ENCODE data around the gene ERICH4. TPM values are rescaled to one million over a fixed set of nuclear protein-coding genes. Genes with fewer than 3 reads are reported as not detected.

ERICH4 gene
- total RNA-seq, 2 donors from 2014 or later, result not detected

DNA sequence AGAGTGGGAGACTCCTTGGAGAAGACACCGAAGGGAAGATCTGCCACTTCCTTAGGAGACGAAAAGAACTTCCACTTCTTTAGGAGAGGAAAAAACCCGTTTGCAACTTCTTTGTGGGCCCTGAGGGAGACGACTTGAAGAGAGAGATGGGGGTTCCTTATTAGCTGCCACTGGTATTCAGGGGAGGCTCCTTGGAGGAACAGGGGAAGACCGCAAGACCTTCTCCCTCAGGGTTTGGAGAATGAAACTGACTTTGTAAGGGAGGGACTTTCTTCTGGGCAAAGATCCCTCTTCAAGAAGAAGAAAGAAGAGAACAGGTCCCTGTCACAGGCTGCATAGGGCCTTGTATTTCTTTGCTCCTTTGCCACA is 44.9 kb upstream of the ERICH4 start:
- H3K36me3 Mint-ChIP-seq (ENCODE audit: low read depth), result peaks cover 4% of the 10 kb centered on the region
- Histone ChIP-seq H3K4me1 (ENCODE audit: control insufficient read depth, insufficient read depth, low read length) (peaks cover 2% of the 10 kb centered on the region), H3K36me3 (ENCODE audit: control insufficient read depth, insufficient read depth, low read length) (no peaks in the 10 kb centered on the region), H3K9ac (ENCODE audit: extremely low read depth, low read length, poor library complexity, severe bottlenecking) (peak overlapping the region; percentile 98), H3K27ac (ENCODE audit: low read depth, low read length) (peak overlapping the region; percentile 99), H3K27me3 (ENCODE audit: control insufficient read depth, insufficient read depth, low read length, poor library complexity, severe bottlenecking) (no peaks in the 10 kb centered on the region), H3K9me3 (ENCODE audit: control insufficient read depth, low read length) (no peaks in the 10 kb centered on the region), H3K4me3 (ENCODE audit: low read length) (peak overlapping the region; percentile 98)
- H3K9me3 Mint-ChIP-seq, result no peaks in the 10 kb centered on the region
- no peak for DNase-seq
- peak overlapping the region; percentile 100 for H3K27ac Mint-ChIP-seq
- H3K27me3 Mint-ChIP-seq (ENCODE audit: insufficient read depth), result no peaks in the 10 kb centered on the region
- TF ChIP-seq, protein P1, sequence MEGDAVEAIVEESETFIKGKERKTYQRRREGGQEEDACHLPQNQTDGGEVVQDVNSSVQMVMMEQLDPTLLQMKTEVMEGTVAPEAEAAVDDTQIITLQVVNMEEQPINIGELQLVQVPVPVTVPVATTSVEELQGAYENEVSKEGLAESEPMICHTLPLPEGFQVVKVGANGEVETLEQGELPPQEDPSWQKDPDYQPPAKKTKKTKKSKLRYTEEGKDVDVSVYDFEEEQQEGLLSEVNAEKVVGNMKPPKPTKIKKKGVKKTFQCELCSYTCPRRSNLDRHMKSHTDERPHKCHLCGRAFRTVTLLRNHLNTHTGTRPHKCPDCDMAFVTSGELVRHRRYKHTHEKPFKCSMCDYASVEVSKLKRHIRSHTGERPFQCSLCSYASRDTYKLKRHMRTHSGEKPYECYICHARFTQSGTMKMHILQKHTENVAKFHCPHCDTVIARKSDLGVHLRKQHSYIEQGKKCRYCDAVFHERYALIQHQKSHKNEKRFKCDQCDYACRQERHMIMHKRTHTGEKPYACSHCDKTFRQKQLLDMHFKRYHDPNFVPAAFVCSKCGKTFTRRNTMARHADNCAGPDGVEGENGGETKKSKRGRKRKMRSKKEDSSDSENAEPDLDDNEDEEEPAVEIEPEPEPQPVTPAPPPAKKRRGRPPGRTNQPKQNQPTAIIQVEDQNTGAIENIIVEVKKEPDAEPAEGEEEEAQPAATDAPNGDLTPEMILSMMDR (conservative IDR thresholded peaks at IDR 0.05), result no peak
- H3K4me3 Mint-ChIP-seq, result peak overlapping the region; percentile 97
- 1 to 5% methylated on average over 5 of the region's 5 CpGs for WGBS, 2 experiments (ENCODE audit: insufficient coverage in 1 of 2, insufficient read length in 1 of 2)
- peaks cover 11% of the 10 kb centered on the region for H3K4me1 Mint-ChIP-seq

DNA sequence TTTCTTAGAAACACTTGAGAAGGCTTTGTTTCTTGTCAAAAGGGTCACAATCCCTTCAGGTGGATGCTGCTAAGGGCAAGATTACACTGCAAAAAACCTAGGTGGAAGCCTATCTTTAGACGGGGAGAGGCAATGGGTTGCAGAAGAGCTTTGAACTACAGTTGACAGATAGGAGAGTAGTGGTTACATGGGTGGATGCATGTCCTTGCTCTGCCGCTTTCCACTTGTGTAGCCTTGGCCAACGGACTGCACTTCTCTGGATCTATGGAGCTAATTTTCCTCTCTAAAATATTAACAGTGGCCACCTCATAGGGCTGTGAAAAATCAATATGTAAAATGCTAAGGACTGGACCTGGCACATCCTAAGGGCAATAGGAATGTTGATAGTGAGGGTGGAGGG is 44.4 kb upstream of the ERICH4 start:
- Histone ChIP-seq H3K9ac (ENCODE audit: extremely low read depth, low read length, poor library complexity, severe bottlenecking) (peak overlapping the region; percentile 98), H3K4me1 (ENCODE audit: control insufficient read depth, insufficient read depth, low read length) (peaks cover 2% of the 10 kb centered on the region), H3K27ac (ENCODE audit: low read depth, low read length) (no peak overlapping the region), H3K36me3 (ENCODE audit: control insufficient read depth, insufficient read depth, low read length) (no peaks in the 10 kb centered on the region), H3K4me3 (ENCODE audit: low read length) (peak overlapping the region; percentile 98), H3K27me3 (ENCODE audit: control insufficient read depth, insufficient read depth, low read length, poor library complexity, severe bottlenecking) (no peaks in the 10 kb centered on the region), H3K9me3 (ENCODE audit: control insufficient read depth, low read length) (no peaks in the 10 kb centered on the region)
- TF ChIP-seq, protein P1 (conservative IDR thresholded peaks at IDR 0.05), result no peak
- Mint-ChIP-seq H3K9me3 (no peaks in the 10 kb centered on the region), H3K36me3 (ENCODE audit: low read depth) (peaks cover 4% of the 10 kb centered on the region), H3K4me3 (peak overlapping the region; percentile 97), H3K4me1 (peaks cover 11% of the 10 kb centered on the region), H3K27ac (peak overlapping the region; percentile 77), H3K27me3 (ENCODE audit: insufficient read depth) (no peaks in the 10 kb centered on the region)
- no peak for DNase-seq
- 90% methylated on average over 3 of the region's 3 CpGs for WGBS, 2 experiments (ENCODE audit: insufficient coverage in 1 of 2, insufficient read length in 1 of 2)

DNA sequence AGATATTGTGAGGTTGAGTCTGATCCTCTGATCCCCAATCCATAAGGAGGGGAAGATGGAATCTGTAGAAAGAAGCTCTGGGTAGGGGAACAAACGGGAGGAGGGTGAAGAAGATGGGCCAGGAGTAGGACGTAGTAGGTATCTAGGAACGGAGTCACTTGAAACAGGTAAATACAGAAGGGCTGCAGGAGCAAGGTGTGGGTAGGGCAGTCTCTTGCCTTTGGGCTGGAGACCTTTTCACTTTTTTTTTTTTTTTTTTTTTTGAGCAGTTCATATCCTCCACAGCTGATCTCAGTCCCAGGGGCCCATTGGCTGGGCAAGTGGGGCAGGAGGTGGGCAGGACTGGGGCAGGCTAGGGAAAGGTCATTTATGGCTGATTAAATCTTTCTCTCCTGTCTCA is 43.9 kb upstream of the ERICH4 start:
- TF ChIP-seq, protein P1 (conservative IDR thresholded peaks at IDR 0.05), result no peak
- DNase-seq, result no peak
- Histone ChIP-seq H3K9me3 (ENCODE audit: control insufficient read depth, low read length) (no peaks in the 10 kb centered on the region), H3K4me1 (ENCODE audit: control insufficient read depth, insufficient read depth, low read length) (peaks cover 2% of the 10 kb centered on the region), H3K9ac (ENCODE audit: extremely low read depth, low read length, poor library complexity, severe bottlenecking) (peak overlapping the region; percentile 98), H3K36me3 (ENCODE audit: control insufficient read depth, insufficient read depth, low read length) (no peaks in the 10 kb centered on the region), H3K27ac (ENCODE audit: low read depth, low read length) (no peak overlapping the region), H3K4me3 (ENCODE audit: low read length) (peak overlapping the region; percentile 98), H3K27me3 (ENCODE audit: control insufficient read depth, insufficient read depth, low read length, poor library complexity, severe bottlenecking) (no peaks in the 10 kb centered on the region)
- Mint-ChIP-seq H3K4me3 (peak overlapping the region; percentile 97), H3K27me3 (ENCODE audit: insufficient read depth) (no peaks in the 10 kb centered on the region), H3K9me3 (no peaks in the 10 kb centered on the region), H3K36me3 (ENCODE audit: low read depth) (peaks cover 4% of the 10 kb centered on the region), H3K27ac (peak overlapping the region; percentile 77), H3K4me1 (peaks cover 11% of the 10 kb centered on the region)
- 93 to 100% methylated on average over 3 of the region's 3 CpGs for WGBS, 2 experiments (ENCODE audit: insufficient coverage in 1 of 2, insufficient read length in 1 of 2)
